Testis (tissue), 3 donors: Measurements from ENCODE around the gene PTGFRN. TPM values are rescaled to one million over a fixed set of nuclear protein-coding genes. Genes with fewer than 3 reads are reported as not detected.

Source experiments
- DNase-seq: peaks from one replicate; pipeline ENCODE4 v3.0.0-alpha.2; 2019
- H3K27ac ChIP-seq, 2 donors: fragments of 200-600 bp; sonication (generic); one replicate each; pipeline ENCODE4 v1.5.1; 2019
- H3K27me3 ChIP-seq: fragments of 200-600 bp; sonication (generic); one replicate; pipeline ENCODE4 v1.5.1; 2019
- H3K36me3 ChIP-seq: fragments of 200-600 bp; sonication (generic); one replicate; pipeline ENCODE4 v1.5.1; 2017; ENCODE audit warnings: low read depth; ENCODE audit errors: missing control alignments
- H3K4me1 ChIP-seq: fragments of 200-600 bp; sonication (generic); one replicate; pipeline ENCODE4 v1.5.1; 2019
- H3K4me3 ChIP-seq, 2 donors: fragments of 200-600 bp; sonication (generic); one replicate each; pipeline ENCODE4 v1.5.1; 2017 to 2019
- H3K9me3 ChIP-seq: fragments of 200-600 bp; sonication (generic); one replicate; pipeline ENCODE4 v1.5.1; 2017
- POLR2A ChIP-seq: fragments of 450-650 bp; IDR thresholded peaks from one replicate; pipeline ENCODE4 v1.6.1; 2017; ENCODE audit warnings: antibody characterized with exemption, mild to moderate bottlenecking, moderate library complexity
- WGBS, 2 donors: methylation state at CpG; one replicate each; pipeline ENCODE4 v1.1.5; 2018; 5-methylcytosine and 5-hydroxymethylcytosine counted together
- intact Hi-C: fragments of 100-400 bp; cut with DNase I; formaldehyde crosslinking; loops from one replicate; pipeline ENCODE4 v1.15.1; 2023; ENCODE audit warnings: low total_unique reads
- polyA plus RNA-seq: library from polyadenylated mRNA; stranded (reverse); fragments of 350-450 nt; fragmentation: Illumina TruSeq; extraction: RNeasy Lipid Tissue Mini Kit (QIAGEN cat#74804); gene quantifications from one replicate; pipeline ENCODE4 v1.2.3, GENCODE V29; 2014; ENCODE audit warnings: low read depth, low replicate concordance; ENCODE audit not compliant: insufficient read depth
- total RNA-seq, 2 donors: library from RNA; depleted of rRNA; stranded (reverse); fragments of >200 nt; gene quantifications; one replicate each; pipeline ENCODE4 v1.2.3, GENCODE V29; 2016
- TF ChIP-seq, protein P1 (sequence below), 3 experiments: fragments of 450-650 bp in 2 of 3; fragments of 200-600 bp in 1 of 3; sonication (generic) in 1 of 3; IDR thresholded peaks; one replicate each; pipeline ENCODE4 v1.5.1; 2016 to 2019; ENCODE audit warnings: antibody characterized with exemption in 3 of 3, mild to moderate bottlenecking in 2 of 3, moderate library complexity in 1 of 3

The PTGFRN gene
- total and polyA plus RNA-seq, 3 donors from 2014 or later, result 26.8 to 32.0 (median 28.1) TPM

DNA sequence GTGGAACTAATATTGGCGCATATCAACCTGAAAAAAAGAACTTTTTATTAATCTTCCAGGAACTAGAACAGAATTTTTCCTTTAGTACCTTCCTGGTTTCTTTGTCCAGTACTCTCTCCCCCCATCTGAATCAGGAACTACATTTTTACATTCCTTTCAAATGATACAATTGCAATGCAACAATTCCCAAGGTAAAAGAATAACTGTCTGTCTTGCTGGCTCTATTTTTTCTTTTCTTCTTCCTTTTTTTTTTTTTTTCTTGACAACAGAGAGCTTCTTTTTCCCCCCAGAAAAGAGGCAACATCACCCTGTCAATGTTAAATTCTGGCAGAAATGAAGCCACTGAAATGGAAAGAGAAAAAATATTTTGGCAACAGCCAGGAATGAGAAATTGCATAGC lies 87.3 kb downstream of the PTGFRN start:
- H3K9me3 ChIP-seq, result no peaks in the 10 kb centered on the region
- H3K27ac ChIP-seq, result no peak overlapping the region
- intact Hi-C loops, result no loop called here
- DNase-seq, result no peak
- H3K4me3 ChIP-seq, result no peak overlapping the region
- no peaks in the 10 kb centered on the region for H3K4me1 ChIP-seq
- H3K36me3 ChIP-seq, result no peaks in the 10 kb centered on the region
- H3K27me3 ChIP-seq, result no peaks in the 10 kb centered on the region
- WGBS, 2 donors, result 89 to 95% methylated on average over 1 of the region's 1 CpG
- TF ChIP-seq, protein P1, sequence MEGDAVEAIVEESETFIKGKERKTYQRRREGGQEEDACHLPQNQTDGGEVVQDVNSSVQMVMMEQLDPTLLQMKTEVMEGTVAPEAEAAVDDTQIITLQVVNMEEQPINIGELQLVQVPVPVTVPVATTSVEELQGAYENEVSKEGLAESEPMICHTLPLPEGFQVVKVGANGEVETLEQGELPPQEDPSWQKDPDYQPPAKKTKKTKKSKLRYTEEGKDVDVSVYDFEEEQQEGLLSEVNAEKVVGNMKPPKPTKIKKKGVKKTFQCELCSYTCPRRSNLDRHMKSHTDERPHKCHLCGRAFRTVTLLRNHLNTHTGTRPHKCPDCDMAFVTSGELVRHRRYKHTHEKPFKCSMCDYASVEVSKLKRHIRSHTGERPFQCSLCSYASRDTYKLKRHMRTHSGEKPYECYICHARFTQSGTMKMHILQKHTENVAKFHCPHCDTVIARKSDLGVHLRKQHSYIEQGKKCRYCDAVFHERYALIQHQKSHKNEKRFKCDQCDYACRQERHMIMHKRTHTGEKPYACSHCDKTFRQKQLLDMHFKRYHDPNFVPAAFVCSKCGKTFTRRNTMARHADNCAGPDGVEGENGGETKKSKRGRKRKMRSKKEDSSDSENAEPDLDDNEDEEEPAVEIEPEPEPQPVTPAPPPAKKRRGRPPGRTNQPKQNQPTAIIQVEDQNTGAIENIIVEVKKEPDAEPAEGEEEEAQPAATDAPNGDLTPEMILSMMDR (IDR thresholded peaks at IDR 0.05), result no peak
- no peak for TF ChIP-seq POLR2A

DNA sequence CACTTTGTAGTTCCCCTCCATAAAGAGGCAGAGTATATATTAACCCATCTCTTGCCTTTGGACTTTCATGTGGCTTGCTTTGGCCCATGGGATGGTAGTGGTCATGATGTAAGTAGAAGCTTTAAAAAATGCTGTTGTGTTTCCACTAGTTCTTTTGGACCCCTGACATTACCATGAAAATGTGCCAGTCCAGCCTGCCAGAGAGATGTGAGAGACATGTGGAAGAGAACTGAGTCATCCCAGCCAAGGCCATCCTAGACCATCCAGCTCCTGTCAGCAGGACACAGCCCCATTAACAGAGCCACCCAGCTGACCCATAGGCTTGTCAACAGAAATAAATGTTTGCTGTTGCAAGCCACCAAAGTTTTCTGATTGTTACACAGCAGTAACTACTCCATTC lies 87.9 kb downstream of the PTGFRN start:
- H3K4me3 ChIP-seq, result no peak overlapping the region
- no peak overlapping the region for H3K27ac ChIP-seq
- H3K27me3 ChIP-seq, result no peaks in the 10 kb centered on the region
- DNase-seq, result no peak
- no peaks in the 10 kb centered on the region for H3K36me3 ChIP-seq
- intact Hi-C loops, result no loop called here
- no peaks in the 10 kb centered on the region for H3K4me1 ChIP-seq
- no peaks in the 10 kb centered on the region for H3K9me3 ChIP-seq
- TF ChIP-seq, protein P1 (IDR thresholded peaks at IDR 0.05), result no peak
- no peak for TF ChIP-seq POLR2A

DNA sequence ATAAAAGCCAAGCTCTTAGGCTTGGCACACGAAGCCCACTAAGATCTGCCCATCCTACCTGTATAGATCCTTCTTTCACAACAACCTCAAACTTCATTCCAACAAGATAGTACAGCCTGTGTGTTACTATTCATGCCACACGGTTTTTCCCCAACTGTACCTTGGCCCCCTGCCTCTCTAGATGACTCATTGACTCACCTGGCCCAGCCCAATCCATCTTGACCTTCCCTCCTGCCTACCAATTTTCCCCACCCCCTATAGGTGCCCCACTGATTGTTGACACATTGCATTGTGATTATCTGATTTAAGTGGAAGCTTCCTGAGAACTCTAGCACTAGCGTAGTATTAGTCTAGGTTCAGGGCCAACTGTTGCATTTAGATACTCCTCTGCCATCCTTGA lies 89.9 kb downstream of the PTGFRN start:
- no peaks in the 10 kb centered on the region for H3K27me3 ChIP-seq
- H3K4me1 ChIP-seq, result no peaks in the 10 kb centered on the region
- no peak for DNase-seq
- TF ChIP-seq, protein P1 (IDR thresholded peaks at IDR 0.05), result no peak
- no peak for TF ChIP-seq POLR2A
- H3K27ac ChIP-seq, result no peak overlapping the region
- H3K36me3 ChIP-seq, result no peaks in the 10 kb centered on the region
- intact Hi-C loops, result no loop called here
- 81 to 90% methylated on average over 3 of the region's 3 CpGs for WGBS, 2 donors
- no peaks in the 10 kb centered on the region for H3K9me3 ChIP-seq
- no peak overlapping the region for H3K4me3 ChIP-seq

DNA sequence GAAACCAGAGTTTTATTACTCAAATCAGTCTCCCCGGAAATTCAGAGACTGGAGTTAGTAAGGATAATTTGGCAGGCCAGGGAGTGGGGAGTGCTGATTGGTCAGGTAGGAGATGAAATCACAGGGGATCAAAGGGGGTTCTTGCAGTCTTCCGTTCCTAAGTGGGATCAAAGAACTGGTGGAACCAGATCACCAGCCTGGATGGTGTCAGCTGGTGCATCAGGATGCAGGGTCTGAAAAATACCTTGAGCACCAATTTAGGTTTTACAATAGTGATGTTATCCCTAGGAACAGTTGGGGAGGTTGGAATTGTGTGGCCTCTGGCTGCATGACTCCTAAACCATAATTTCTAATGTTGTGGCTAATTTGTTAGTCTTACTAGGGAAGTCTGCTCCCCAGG lies 90.4 kb downstream of the PTGFRN start:
- no peak for TF ChIP-seq POLR2A
- TF ChIP-seq, protein P1 (IDR thresholded peaks at IDR 0.05), result no peak
- intact Hi-C loops, result no loop called here
- 92 to 99% methylated on average over 2 of the region's 2 CpGs for WGBS, 2 donors
- no peaks in the 10 kb centered on the region for H3K9me3 ChIP-seq
- H3K27ac ChIP-seq, result no peak overlapping the region
- H3K36me3 ChIP-seq, result no peaks in the 10 kb centered on the region
- H3K4me3 ChIP-seq, result no peak overlapping the region
- DNase-seq, result no peak
- no peaks in the 10 kb centered on the region for H3K4me1 ChIP-seq
- H3K27me3 ChIP-seq, result no peaks in the 10 kb centered on the region

DNA sequence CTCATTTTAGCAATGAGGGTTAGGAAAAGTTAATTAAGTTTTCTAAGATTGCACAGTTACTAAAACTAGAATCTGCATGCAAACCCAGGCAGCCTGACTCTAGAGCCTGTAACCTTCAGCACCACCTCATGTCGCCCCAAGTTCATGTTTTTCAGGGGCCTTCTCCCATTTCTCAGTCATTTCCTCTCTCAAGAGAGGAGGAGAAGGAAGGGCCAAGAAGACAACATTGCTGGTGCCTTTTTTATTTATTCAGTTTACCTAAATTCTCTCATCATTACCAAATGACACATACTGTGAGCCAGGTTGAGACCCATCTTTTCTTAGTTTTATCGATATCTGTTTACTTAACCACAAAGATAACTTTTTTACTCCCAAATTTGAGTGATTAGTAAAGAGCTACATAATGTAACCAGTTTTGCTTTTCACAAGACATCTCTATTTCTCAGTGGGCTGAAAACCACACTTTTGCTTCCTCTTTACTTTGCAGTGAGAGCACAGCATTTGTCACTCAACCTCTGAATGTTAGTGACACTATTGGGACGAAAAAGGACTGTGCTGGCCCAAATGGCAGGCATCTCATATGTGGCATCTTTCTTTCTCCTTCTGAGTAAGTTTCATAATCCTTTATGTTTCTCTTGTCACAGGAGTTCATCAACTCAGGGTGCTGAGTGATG lies 91.7 kb downstream of the PTGFRN start, which contains the start of gene CD101:
TSS of gene CD101 (plus strand) at position 507 of the 674 bp plus-strand sequence. CDS start at position 565, 58 bp downstream.
- Histone ChIP-seq H3K36me3 (no peaks in the 10 kb centered on the region), H3K4me3 (no peak within 1 kb of the TSS), H3K9me3 (no peaks in the 10 kb centered on the region), H3K4me1 (no peaks in the 10 kb centered on the region), H3K27me3 (no peaks in the 10 kb centered on the region), H3K27ac (no peak within 1 kb of the TSS)
- TF ChIP-seq, protein P1 (IDR thresholded peaks at IDR 0.05), result no peak
- TF ChIP-seq POLR2A, result no peak
- intact Hi-C loops, result no loop called here
- 78 to 85% methylated on average over 3 of the region's 3 CpGs for WGBS, 2 donors
- no peak for DNase-seq
